Vagina (tissue), 2 donors: ENCODE results near the gene CSNK2A1. TPM values are rescaled to one million over a fixed set of nuclear protein-coding genes. Genes with fewer than 3 reads are reported as not detected.
"Not testable (repeated sequence)": the region's sequence is repeated elsewhere in the genome, so short reads cannot be mapped to it uniquely, and the experiment has no call there.

ENCODE experiments used
- DNase-seq, 2 donors: peaks; one replicate each; pipeline ENCODE4 v3.0.0-alpha.2; 2017; ENCODE audit errors: extremely low spot score in 2 of 2
- H3K27ac ChIP-seq: fragments of 200-600 bp; sonication (generic); one replicate; pipeline ENCODE4 v1.5.1; 2019
- H3K27me3 ChIP-seq: fragments of 200-600 bp; sonication (generic); one replicate; pipeline ENCODE4 v1.5.1; 2019
- H3K36me3 ChIP-seq, 2 donors: fragments of 200-600 bp; sonication (generic); one replicate each; pipeline ENCODE4 v1.5.1; 2017 to 2019
- H3K4me1 ChIP-seq: fragments of 200-600 bp; sonication (generic); one replicate; pipeline ENCODE4 v1.5.1; 2019
- H3K4me3 ChIP-seq, 2 donors: fragments of 200-600 bp; sonication (generic); 1 replicate in 1 of 2; 2 replicates in 1 of 2; pipeline ENCODE4 v1.5.1; 2016 to 2019
- H3K9me3 ChIP-seq: fragments of 200-600 bp; sonication (generic); one replicate; pipeline ENCODE4 v1.5.1; 2019
- CTCF ChIP-seq, 3 experiments: fragments of 450-650 bp in 2 of 3; fragments of 200-600 bp in 1 of 3; sonication (generic) in 1 of 3; IDR thresholded peaks; one replicate each; pipeline ENCODE4 v1.5.1; 2017 to 2019; ENCODE audit warnings: antibody characterized with exemption in 3 of 3, mild to moderate bottlenecking in 2 of 3, moderate library complexity in 2 of 3
- POLR2A ChIP-seq, 2 donors: fragments of 450-650 bp; IDR thresholded peaks; one replicate each; pipeline ENCODE4 v1.6.1; 2017; ENCODE audit warnings: antibody characterized with exemption in 2 of 2, mild to moderate bottlenecking in 2 of 2, moderate library complexity in 2 of 2
- POLR2AphosphoS5 ChIP-seq, 2 donors: sonication (generic); formaldehyde crosslinking; IDR thresholded peaks; one replicate each; pipeline ENCODE4 v1.9.0; 2017; ENCODE audit warnings: antibody characterized with exemption in 2 of 2, mild to moderate bottlenecking in 2 of 2, low read depth in 1 of 2; ENCODE audit not compliant: insufficient read depth in 1 of 2
- intact Hi-C: fragments of 100-400 bp; cut with DNase I; formaldehyde crosslinking; loops from one replicate; pipeline ENCODE4 v1.15.1; 2023
- total RNA-seq: library from RNA; depleted of rRNA; stranded (reverse); fragments of >200 nt; gene quantifications from one replicate; pipeline ENCODE4 v1.2.3, GENCODE V29; 2016

The CSNK2A1 gene
- total RNA-seq, 1 donor from 2014 or later, result 70.0 TPM

DNA sequence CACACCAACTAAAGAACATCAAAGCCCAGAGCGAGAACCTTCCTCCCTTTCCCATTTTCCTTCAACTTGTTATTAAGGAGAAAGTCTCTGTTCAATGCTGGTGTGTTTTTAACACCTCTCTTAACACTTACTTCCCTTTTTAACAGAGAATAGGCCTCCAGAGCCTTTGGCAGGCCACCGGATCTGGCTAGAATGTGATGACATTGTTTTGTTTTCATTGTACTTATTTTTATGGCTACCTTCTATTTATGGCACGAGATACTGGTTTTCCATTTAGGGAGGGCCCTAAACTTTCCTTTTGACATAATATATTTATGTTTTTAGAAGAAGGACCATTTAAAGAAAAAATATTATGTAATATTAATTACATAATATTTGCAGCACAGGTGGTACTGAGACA lies 44.9 kb upstream of the CSNK2A1 start:
- no peak for DNase-seq
- no peaks in the 10 kb centered on the region for H3K4me1 ChIP-seq
- intact Hi-C loops, result no loop called here
- no peak overlapping the region for H3K27ac ChIP-seq
- no peaks in the 10 kb centered on the region for H3K27me3 ChIP-seq
- H3K4me3 ChIP-seq, result no peak overlapping the region
- no peak for TF ChIP-seq POLR2A (IDR thresholded peaks at IDR 0.05)
- no peak for TF ChIP-seq CTCF (IDR thresholded peaks at IDR 0.05)
- TF ChIP-seq POLR2AphosphoS5 (IDR thresholded peaks at IDR 0.05; ENCODE audit: insufficient read depth in 1 of 2, low read depth in 1 of 2), result peak in 1 of 2 donors; percentile 35
- no peaks in the 10 kb centered on the region for H3K36me3 ChIP-seq
- no peaks in the 10 kb centered on the region for H3K9me3 ChIP-seq

GRCh38 chr20:584971-585301 lies 41.3 kb upstream of the CSNK2A1 start:
- no peak overlapping the region for H3K27ac ChIP-seq
- H3K36me3 ChIP-seq, result no peaks in the 10 kb centered on the region
- no peaks in the 10 kb centered on the region for H3K4me1 ChIP-seq
- intact Hi-C loops, result no loop called here
- TF ChIP-seq CTCF (IDR thresholded peaks at IDR 0.05), result no peak
- TF ChIP-seq POLR2AphosphoS5 (IDR thresholded peaks at IDR 0.05; ENCODE audit: insufficient read depth in 1 of 2, low read depth in 1 of 2), result no peak
- no peak for TF ChIP-seq POLR2A (IDR thresholded peaks at IDR 0.05)
- H3K27me3 ChIP-seq, result no peaks in the 10 kb centered on the region
- H3K4me3 ChIP-seq, result no peak overlapping the region
- H3K9me3 ChIP-seq, result no peaks in the 10 kb centered on the region
- no peak for DNase-seq

DNA sequence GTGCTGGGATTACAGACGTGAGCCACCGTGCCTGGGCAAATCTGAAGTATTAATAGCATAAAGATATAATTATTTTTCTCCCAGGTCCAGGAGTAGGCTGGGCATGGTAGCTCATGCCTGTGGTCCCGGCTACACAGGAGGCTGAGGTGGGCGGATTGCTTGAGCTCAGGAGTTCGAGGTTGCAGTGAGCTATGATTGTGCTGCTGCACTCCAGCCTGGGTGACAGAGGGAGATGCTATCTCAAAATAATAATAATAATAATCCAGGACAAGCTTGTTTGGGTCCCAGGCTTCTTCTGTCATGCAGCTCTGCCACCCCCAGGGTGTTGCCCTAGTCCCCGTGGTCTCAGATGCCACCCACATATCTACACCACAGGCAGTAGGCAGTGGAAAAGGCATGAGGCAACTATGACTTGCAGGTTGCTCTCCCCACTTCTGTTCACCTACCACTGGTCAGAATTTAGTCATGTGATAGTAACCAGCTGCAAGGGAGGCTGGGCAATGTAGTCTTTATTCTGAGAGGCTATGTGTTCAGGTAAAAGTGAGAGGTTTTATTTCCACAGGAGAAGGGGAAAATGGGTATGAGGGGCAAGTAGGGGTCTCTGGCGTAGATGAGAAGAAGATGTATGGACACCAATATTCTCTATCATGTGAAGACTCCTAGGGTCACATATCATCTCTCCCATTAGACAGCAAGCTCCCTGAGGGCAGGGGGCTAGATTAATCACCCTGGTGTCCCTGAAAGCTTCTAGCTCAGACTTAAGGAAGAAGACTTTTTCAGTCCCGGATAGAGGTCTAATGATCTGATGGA lies 40.8 kb upstream of the CSNK2A1 start:
- Histone ChIP-seq H3K36me3 (no peaks in the 10 kb centered on the region), H3K9me3 (no peaks in the 10 kb centered on the region), H3K27me3 (no peaks in the 10 kb centered on the region), H3K27ac (no peak overlapping the region), H3K4me3 (no peak overlapping the region), H3K4me1 (no peaks in the 10 kb centered on the region)
- TF ChIP-seq CTCF (IDR thresholded peaks at IDR 0.05), result no peak
- no peak for TF ChIP-seq POLR2A (IDR thresholded peaks at IDR 0.05)
- TF ChIP-seq POLR2AphosphoS5 (IDR thresholded peaks at IDR 0.05; ENCODE audit: insufficient read depth in 1 of 2, low read depth in 1 of 2), result no peak
- no peak for DNase-seq
- intact Hi-C loops, result no loop called here

DNA sequence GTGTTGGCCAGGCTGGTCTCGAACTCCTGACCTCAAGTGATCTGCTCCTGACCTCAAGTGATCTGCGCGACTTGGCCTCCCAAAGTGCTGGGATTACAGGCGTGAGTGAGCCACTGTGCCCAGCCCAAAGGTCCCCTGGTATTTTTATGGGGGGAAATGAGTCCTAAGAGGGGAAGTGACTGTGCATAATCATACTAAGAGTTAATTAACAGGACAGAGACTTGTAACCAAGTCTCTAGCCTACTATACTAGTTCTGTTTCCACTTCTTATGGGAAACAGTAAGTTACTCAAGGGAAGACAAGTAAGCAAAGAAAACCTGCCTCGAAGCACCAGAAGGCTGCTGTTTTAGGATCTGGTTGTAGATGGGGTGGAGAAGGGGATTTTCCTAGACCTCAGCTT lies 38.6 kb upstream of the CSNK2A1 start:
- intact Hi-C loops, result no loop called here
- Histone ChIP-seq H3K9me3 (no peaks in the 10 kb centered on the region), H3K4me3 (no peak overlapping the region), H3K27me3 (no peaks in the 10 kb centered on the region), H3K27ac (no peak overlapping the region), H3K36me3 (no peaks in the 10 kb centered on the region), H3K4me1 (no peaks in the 10 kb centered on the region)
- no peak for DNase-seq
- TF ChIP-seq CTCF (IDR thresholded peaks at IDR 0.05) (no peak), POLR2A (IDR thresholded peaks at IDR 0.05) (no peak), POLR2AphosphoS5 (IDR thresholded peaks at IDR 0.05; ENCODE audit: insufficient read depth in 1 of 2, low read depth in 1 of 2) (no peak)

- intact Hi-C loops, H3K27ac ChIP-seq, H3K9me3 ChIP-seq, H3K4me3 ChIP-seq, H3K27me3 ChIP-seq, H3K36me3 ChIP-seq, H3K4me1 ChIP-seq, DNase-seq: not testable (repeated sequence)
Observed at GRCh38 chr20:578940-579690, 35.5 kb upstream of the CSNK2A1 start.
